ENCODE results near the gene KCNT2.
"Not testable (repeated sequence)": the region's sequence is repeated elsewhere in the genome, so short reads cannot be mapped to it uniquely, and the experiment has no call there.

KCNT2 gene

GRCh38 chr1:196510451-196510850, 97.8 kb downstream of the KCNT2 start:
- DNase-seq = no peak

GRCh38 chr1:196504224-196504623, 104.0 kb downstream of the KCNT2 start:
- DNase-seq = not testable (repeated sequence)

GRCh38 chr1:196502437-196502836, 105.8 kb downstream of the KCNT2 start:
- no peak for DNase-seq

GRCh38 chr1:196501760-196502428, 106.3 kb downstream of the KCNT2 start:
- DNase-seq = no peak

GRCh38 chr1:196497817-196498216, 110.4 kb downstream of the KCNT2 start:
- DNase-seq = no peak

- DNase-seq = no peak
Observed at GRCh38 chr1:196494766-196495165, 113.5 kb downstream of the KCNT2 start.

- no peak for DNase-seq
Observed at GRCh38 chr1:196493881-196494280, 114.4 kb downstream of the KCNT2 start.

- no peak for DNase-seq
Observed at GRCh38 chr1:196488579-196488978, 119.7 kb downstream of the KCNT2 start.

GRCh38 chr1:196486346-196486745, 121.9 kb downstream of the KCNT2 start:
- DNase-seq = no peak

GRCh38 chr1:196481616-196482015, 126.6 kb downstream of the KCNT2 start:
- no peak for DNase-seq

GRCh38 chr1:196477262-196477661, 131.0 kb downstream of the KCNT2 start:
- no peak for DNase-seq

- DNase-seq = no peak
Observed at GRCh38 chr1:196467230-196467925, 140.9 kb downstream of the KCNT2 start.

- no peak for DNase-seq
Observed at GRCh38 chr1:196466654-196467053, 141.6 kb downstream of the KCNT2 start.

- no peak for DNase-seq
Observed at GRCh38 chr1:196466166-196466565, 142.1 kb downstream of the KCNT2 start.

GRCh38 chr1:196464480-196464941, 143.7 kb downstream of the KCNT2 start:
- peak; percentile 32 for DNase-seq

GRCh38 chr1:196462086-196462485, 146.2 kb downstream of the KCNT2 start:
- no peak for DNase-seq

- no peak for DNase-seq
Observed at GRCh38 chr1:196461521-196461920, 146.7 kb downstream of the KCNT2 start.

- DNase-seq = no peak
Observed at GRCh38 chr1:196459383-196459782, 148.9 kb downstream of the KCNT2 start.

GRCh38 chr1:196454792-196455191, 153.4 kb downstream of the KCNT2 start:
- no peak for DNase-seq

- no peak for DNase-seq
Observed at GRCh38 chr1:196451103-196451502, 157.1 kb downstream of the KCNT2 start.

GRCh38 chr1:196450143-196451095, 157.8 kb downstream of the KCNT2 start:
- DNase-seq = no peak

- DNase-seq = no peak
Observed at GRCh38 chr1:196449460-196449859, 158.8 kb downstream of the KCNT2 start.

- no peak for DNase-seq
Observed at GRCh38 chr1:196445775-196446174, 162.5 kb downstream of the KCNT2 start.

Data from NCI-H446 treated with DMSO at 0.1 percent for 48 hours (cell line).